SKM-1 treated with dmso at 0.1 percent for 144 hours (cell line): Measurements from ENCODE around the gene LRRK2.
"Not testable (repeated sequence)": the region's sequence is repeated elsewhere in the genome, so short reads cannot be mapped to it uniquely, and the experiment has no call there.

Source experiments
- DNase-seq: peaks from one replicate; lab custom pipeline; 2025; ENCODE audit not compliant: unreplicated experiment; lab: John Stamatoyannopoulos, UW

LRRK2 gene

DNA sequence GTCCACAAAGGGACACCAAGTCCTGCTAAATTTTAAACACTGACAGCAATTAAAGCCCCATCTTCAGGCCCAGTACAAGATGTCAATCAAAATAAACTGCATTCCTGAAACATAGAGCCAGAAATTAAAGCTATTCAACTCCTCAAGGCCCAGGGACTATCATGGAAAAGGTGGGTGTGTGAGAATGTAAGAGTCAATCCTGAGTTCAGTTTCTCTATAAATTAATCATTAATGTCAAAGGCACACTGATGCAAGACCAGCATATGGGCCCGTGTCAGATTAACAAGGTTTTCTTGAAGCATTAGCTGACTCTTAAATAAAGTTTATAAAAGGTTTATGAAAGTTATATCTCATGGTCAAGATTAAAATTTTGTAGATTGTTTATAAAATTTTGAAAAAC is 13.6 kb upstream of the LRRK2 start:
- DNase-seq, result not testable (repeated sequence)

DNA sequence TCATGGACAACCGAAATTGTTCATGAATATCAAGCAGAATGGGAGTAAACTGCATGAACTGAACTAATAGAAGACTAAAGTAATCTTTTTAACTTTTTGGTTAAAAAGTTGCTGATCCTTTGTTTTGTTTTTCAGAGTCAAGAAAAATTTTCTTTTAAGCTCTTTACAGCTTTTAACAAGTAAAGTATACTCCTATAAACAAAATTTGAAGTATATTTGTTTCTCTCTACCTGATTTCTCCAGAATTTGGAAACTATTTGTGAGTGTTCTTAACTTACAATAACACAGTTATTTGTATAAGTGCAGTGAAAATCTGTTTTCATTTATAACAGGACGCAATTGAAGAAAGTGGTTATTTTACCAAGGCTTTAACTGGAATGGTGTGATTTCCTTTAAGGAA is 12.2 kb upstream of the LRRK2 start:
- DNase-seq, result no peak

GRCh38 chr12:40215982-40216381 is 8.8 kb upstream of the LRRK2 start:
- DNase-seq, result no peak

- peak; percentile 23 for DNase-seq
Measured at GRCh38 chr12:40216516-40217288, 8.1 kb upstream of the LRRK2 start.

DNA sequence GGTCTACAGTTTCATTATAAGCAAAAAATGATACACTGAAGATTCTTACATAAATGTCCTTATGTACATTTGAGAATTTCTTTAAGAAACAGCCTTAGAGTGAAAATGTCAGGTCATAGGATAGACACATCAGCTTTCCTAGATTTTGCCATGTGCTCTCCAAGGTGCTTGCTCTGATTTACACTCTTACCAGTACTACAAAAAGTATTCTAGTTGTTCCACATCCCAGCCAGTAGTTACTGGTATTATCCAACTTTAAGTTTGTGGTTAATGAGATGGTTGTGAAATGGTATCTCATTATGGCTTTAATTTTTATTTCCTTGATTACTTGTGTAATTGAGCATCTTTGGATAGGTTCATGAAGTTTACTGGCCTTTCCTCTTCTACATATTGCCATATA is 5.0 kb upstream of the LRRK2 start:
- no peak for DNase-seq

DNA sequence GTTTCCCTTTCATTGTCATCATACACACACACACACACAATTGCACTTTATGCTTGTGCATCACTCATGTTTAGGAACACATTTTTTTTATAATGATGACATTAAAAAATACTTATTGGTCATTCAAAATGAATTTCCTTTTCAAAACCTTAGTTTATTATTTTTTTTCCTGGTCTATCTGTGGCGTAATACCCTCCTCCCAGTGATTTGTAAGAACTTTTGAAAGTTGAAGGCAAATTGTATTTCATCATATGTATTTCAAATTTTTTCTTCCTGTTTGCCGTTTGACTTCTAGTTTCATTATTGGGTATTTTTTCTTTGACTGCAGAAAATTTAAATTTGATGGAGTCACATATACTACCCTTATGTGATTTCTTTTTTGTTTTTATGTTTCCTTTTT is 2.5 kb upstream of the LRRK2 start:
- peak; percentile 60 for DNase-seq

DNA sequence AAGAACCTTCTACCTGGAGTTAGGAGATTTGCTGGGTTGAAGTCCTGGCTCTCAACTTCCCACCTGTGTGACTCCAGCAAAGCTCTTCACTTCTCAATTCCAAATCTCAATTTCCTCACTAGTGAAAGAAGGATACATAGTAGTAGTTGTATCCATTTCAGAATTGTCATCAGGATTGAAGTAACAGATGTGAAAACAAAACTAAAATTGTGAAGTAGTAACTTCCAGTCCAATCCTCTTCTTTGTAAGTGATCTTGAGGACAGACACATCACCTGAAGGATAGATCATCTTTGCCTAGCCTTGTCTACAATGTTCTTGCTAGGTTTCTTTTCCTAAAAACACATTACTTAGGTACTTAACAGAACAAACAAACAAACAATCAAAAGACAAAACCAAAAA is 1.2 kb upstream of the LRRK2 start:
- DNase-seq, result no peak

GRCh38 chr12:40225337-40225983 is 663 bp downstream of the LRRK2 start:
- no peak for DNase-seq

- DNase-seq, result peak; percentile 24
Measured at GRCh38 chr12:40225984-40226602, 1.3 kb downstream of the LRRK2 start.

- DNase-seq, result no peak
Measured at GRCh38 chr12:40226705-40227104, 1.9 kb downstream of the LRRK2 start.

DNA sequence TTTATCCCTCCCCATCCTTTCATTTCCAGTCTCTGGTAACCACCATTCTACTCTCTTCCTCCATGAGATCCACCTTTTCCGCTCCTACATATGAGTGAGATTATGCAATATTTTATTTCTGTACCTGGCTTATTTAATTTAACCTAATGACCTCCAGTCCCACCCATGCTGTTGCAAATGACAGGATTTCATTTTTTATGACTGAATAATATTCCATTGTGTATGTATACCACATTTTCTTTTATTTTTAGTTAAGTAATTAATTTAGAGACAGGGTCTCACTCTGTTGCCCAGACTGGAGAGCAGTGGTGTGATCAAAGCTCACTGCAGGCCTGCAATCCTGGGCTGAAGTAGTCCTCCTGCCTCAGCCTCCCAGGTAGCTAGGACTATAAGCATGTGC is 2.6 kb downstream of the LRRK2 start:
- DNase-seq, result no peak

DNA sequence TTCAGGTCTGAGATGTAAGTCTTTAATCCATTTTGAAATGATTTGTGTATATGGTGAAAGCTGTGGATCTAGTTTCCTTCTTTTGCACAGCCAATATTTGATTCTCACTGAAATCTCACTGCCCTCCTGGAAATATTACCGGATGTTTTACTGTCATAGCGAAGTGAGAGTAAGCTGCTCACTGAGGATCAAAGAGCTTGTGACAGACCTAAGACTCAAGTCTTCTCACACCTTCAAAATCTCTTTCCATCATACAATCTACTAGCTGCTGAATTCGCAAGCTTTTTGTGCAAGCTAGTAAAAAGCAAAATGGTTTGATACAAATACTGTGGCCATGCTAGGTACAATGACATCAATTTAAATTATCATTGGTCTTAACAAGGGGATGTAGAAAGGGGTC is 3.9 kb downstream of the LRRK2 start:
- no peak for DNase-seq

DNA sequence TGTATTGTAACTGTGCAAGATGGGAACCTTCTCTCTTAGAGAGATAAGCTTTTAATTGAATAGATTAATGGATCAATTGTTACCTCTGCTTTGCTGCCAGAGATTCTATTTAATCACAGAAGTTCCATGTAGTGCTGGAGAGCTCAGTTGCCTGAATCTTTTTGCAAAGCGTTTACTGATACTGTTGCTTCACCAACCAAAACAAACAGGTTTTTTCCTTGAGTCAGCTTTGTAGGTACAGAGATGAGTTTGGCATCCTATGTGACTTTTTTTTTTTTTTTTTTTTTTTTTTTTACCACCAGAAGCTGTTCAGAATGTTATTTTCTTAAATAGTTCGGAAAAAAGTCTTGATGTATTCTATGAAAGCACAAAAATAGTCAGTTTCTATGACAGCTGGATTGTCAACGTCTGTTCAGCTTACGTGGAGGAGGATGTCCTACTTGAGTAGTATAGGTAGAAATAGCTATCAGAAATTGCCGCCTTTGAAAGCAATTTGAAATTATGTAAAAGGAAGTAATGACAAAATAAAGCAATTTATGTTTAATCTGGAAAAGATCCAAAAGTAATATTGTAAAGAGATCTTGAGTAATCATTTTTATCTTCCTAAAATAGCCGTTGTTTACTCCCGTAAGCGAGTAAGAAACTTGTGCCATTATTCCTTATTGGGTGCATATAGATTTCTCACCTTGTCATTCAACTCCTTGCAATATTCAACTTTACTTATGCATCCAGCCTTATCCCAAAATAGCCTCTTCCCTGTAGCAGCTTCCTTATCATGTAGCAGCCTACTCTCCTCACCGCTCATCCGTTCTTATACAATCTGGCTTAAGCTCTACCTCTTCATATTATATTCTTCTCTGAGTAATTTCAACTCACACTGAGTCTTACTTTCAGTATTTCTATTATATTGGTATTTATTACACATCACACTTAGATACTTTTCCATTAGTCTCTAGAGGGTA is 5.2 kb downstream of the LRRK2 start:
- no peak for DNase-seq

DNA sequence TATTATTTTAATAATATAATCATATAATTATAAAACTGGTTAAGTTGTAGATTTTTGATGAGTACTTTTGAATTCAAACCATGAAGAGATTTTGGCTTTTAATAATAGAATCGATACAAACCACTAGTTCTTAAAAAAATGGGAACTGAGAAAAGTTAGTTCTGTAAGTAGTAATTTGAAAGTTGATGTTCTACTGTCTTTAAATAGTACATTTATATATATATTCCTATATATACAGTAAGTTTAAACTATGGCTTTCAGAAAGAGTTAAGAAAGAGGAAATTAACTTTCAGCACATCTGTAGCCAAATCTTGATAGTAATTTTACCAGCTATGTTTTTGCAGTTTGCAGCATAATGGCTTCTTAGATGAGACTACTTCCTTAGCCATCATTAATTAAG is 7.8 kb downstream of the LRRK2 start:
- DNase-seq, result no peak

GRCh38 chr12:40233741-40234367 is 9.1 kb downstream of the LRRK2 start:
- no peak for DNase-seq

DNA sequence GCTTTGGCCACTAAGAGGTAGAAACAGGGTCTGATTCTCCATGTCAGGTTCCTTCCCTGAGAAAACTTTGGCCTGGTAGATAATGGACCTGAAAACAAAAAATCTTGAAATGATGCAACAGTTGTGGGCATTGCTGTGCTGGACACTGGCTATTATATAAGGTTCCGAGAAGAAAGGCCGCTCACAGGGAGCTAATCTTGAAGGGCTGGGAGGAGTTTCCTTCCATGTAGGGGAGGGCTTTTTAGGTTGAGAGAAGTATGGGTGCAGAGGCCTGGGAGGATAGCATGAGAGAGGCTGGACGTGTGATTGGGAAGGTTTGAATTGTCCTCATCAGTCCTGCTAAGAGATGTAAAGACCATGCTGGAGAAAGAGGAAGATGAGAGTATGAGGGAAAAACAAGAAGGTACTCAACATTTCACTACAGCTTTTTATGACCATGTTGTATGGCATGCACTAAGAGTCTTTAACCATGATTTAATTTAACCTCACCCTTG is 11.6 kb downstream of the LRRK2 start:
- no peak for DNase-seq

- no peak for DNase-seq
Measured at GRCh38 chr12:40238266-40238902, 13.6 kb downstream of the LRRK2 start.

DNA sequence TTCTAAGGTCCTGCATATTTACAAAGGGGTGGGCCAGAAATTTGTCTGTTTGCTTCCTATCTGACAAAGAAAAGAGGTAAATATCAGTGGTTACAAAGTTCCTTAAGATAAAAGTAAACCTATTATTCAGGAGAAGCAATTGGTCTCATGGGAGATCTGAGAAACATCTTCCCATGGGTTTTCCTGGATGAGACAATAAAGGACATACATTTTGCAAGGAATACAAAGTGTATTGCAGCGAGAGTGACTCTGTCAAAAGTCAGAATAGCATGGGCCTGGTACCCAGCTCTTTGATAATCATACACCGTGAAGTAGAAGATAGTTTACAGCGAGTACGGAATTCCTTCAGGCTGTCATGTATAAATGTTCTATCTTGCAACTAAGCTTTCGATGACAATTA is 14.2 kb downstream of the LRRK2 start:
- DNase-seq, result no peak

DNA sequence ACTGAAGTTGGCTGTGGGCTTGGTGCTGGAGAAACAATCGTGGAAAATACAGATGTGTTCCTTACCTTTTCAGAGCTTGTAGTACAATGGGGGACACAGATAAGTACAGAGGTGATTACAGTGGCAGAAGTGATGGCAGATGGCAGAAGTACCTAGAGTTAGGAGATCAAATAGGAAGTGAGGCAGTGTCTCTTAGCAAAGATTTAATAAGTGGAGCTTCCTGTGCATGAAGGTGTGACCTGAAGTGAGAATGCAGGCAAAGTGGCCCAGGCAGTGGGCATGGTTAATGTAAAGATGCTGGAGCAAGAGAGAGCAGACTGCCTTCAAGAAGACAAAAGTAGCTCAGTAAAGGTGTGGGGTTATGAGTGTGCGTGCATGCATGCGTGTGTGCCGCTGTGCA is 16.0 kb downstream of the LRRK2 start:
- no peak for DNase-seq

- no peak for DNase-seq
Measured at GRCh38 chr12:40241741-40242140, 16.9 kb downstream of the LRRK2 start.
